IPS-15b (cell line): ENCODE results near the gene FAH.

Experiments used
- H3K27me3 ChIP-seq: one replicate; pipeline ENCODE4 v1.6.1; 2013; ENCODE audit warnings: low read length; ENCODE audit not compliant: control insufficient read depth, insufficient read depth
- H3K36me3 ChIP-seq: one replicate; pipeline ENCODE4 v1.6.1; 2013; ENCODE audit warnings: low read length; ENCODE audit not compliant: control insufficient read depth, insufficient read depth
- H3K4me1 ChIP-seq: one replicate; pipeline ENCODE4 v1.6.1; 2013; ENCODE audit warnings: mild to moderate bottlenecking, low read length; ENCODE audit not compliant: control insufficient read depth, insufficient read depth
- H3K4me3 ChIP-seq: one replicate; pipeline ENCODE4 v1.5.1; 2013; ENCODE audit warnings: low read depth, low read length
- H3K9ac ChIP-seq: one replicate; pipeline ENCODE4 v1.6.1; 2013; ENCODE audit warnings: low read depth, mild to moderate bottlenecking, low read length
- H3K9me3 ChIP-seq: one replicate; pipeline ENCODE4 v1.6.1; 2013; ENCODE audit warnings: mild to moderate bottlenecking, low read length; ENCODE audit not compliant: control insufficient read depth, insufficient read depth

FAH gene

DNA sequence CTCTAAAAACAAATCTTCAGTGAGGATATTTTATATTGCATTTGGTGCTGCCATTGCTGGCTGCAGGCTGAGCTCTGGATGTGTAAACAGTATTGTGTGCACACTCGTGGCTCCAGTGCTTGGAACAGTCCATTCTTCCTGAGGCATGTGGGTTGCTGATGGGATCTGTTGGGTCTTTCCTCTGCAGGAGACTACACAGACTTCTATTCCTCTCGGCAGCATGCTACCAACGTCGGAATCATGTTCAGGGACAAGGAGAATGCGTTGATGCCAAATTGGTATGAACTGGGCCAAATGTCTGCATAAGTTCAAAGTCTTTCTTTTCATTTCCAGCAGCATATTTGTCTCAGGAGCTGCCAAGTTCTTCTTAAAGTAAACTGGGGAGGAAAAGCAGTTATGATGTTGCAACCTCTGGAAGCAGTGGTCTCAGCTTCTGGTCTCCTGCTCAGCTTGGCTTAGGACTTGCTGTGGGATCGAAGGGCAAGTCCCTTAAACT is 9.3 kb downstream of the FAH start:
- no peaks in the 10 kb centered on the region for H3K27me3 ChIP-seq
- H3K36me3 ChIP-seq = peaks cover 14% of the 10 kb centered on the region
- H3K9ac ChIP-seq = no peak overlapping the region
- H3K4me1 ChIP-seq = no peaks in the 10 kb centered on the region
- H3K4me3 ChIP-seq = no peak overlapping the region
- H3K9me3 ChIP-seq = no peaks in the 10 kb centered on the region

- Histone ChIP-seq H3K9me3 (no peaks in the 10 kb centered on the region), H3K4me3 (no peak overlapping the region), H3K27me3 (no peaks in the 10 kb centered on the region), H3K9ac (no peak overlapping the region), H3K36me3 (peaks cover 11% of the 10 kb centered on the region), H3K4me1 (no peaks in the 10 kb centered on the region)
These were observed 10.4 kb downstream of the FAH start for GRCh38 chr15:80163217-80163616.

- no peaks in the 10 kb centered on the region for H3K9me3 ChIP-seq
- H3K27me3 ChIP-seq = no peaks in the 10 kb centered on the region
- no peaks in the 10 kb centered on the region for H3K4me1 ChIP-seq
- H3K9ac ChIP-seq = no peak overlapping the region
- H3K36me3 ChIP-seq = peaks cover 10% of the 10 kb centered on the region
- no peak overlapping the region for H3K4me3 ChIP-seq
These were observed 11.1 kb downstream of the FAH start for GRCh38 chr15:80163897-80164296.

- no peak overlapping the region for H3K9ac ChIP-seq
- H3K27me3 ChIP-seq = no peaks in the 10 kb centered on the region
- no peaks in the 10 kb centered on the region for H3K36me3 ChIP-seq
- H3K4me1 ChIP-seq = no peaks in the 10 kb centered on the region
- H3K9me3 ChIP-seq = no peaks in the 10 kb centered on the region
- no peak overlapping the region for H3K4me3 ChIP-seq
These were observed 15.1 kb downstream of the FAH start for GRCh38 chr15:80167936-80168335.

DNA sequence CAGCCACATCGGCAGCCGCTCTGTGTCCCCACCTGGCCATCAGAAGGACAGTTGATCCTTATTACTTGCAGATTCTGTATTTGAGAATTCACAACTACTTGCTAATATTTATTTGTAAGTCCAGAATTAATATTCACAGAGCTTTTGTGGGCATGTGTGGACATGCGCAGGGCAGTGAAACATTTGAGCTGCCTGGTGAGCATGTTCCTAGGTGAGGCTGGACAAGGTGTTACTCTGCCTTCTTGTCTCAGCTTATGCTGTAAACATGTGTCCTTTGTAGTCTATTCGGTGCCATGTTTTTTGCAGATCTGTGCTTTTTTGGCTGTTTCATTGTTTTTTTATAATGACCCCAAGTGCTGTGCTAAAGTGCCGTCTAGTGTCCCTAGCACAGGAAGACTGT is 15.6 kb downstream of the FAH start:
- H3K9ac ChIP-seq = no peak overlapping the region

GRCh38 chr15:80169768-80170357 is 17.1 kb downstream of the FAH start:
- no peaks in the 10 kb centered on the region for H3K4me1 ChIP-seq
- peaks cover 3% of the 10 kb centered on the region for H3K36me3 ChIP-seq
- no peak overlapping the region for H3K9ac ChIP-seq
- H3K27me3 ChIP-seq = no peaks in the 10 kb centered on the region
- no peaks in the 10 kb centered on the region for H3K9me3 ChIP-seq
- no peak overlapping the region for H3K4me3 ChIP-seq

More for the DNA sequence above, 15.6 kb downstream of the FAH start:
- no peaks in the 10 kb centered on the region for H3K27me3 ChIP-seq
- H3K9me3 ChIP-seq = no peaks in the 10 kb centered on the region
- no peak overlapping the region for H3K4me3 ChIP-seq
- no peaks in the 10 kb centered on the region for H3K36me3 ChIP-seq
- H3K4me1 ChIP-seq = no peaks in the 10 kb centered on the region

- Histone ChIP-seq H3K27me3 (no peaks in the 10 kb centered on the region), H3K9ac (no peak overlapping the region), H3K36me3 (peaks cover 3% of the 10 kb centered on the region), H3K4me1 (no peaks in the 10 kb centered on the region), H3K9me3 (no peaks in the 10 kb centered on the region), H3K4me3 (no peak overlapping the region)
These were observed 17.8 kb downstream of the FAH start for GRCh38 chr15:80170596-80170995.

GRCh38 chr15:80171787-80172186 is 19.0 kb downstream of the FAH start:
- H3K9me3 ChIP-seq = no peaks in the 10 kb centered on the region
- H3K4me3 ChIP-seq = no peak overlapping the region
- no peak overlapping the region for H3K9ac ChIP-seq
- no peaks in the 10 kb centered on the region for H3K27me3 ChIP-seq
- H3K4me1 ChIP-seq = no peaks in the 10 kb centered on the region
- H3K36me3 ChIP-seq = peaks cover 3% of the 10 kb centered on the region

DNA sequence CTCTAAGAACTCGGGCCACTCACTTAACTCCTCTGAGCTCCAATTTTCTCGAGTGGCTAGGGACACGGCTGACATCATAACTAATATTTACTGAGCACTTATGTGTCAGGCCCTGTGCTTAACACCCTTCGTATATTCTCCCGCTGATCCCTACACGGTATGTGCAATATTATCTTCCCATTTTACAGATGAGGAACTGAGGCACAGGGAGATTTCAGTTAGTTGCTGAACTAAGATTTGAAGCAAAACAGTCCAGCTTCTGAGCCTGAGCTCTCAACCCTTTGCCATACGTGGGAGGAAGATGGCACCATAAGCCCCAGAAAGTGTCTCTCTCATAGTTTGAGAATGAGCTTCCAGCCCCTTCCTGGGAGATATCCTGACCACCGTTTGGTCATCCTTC is 19.6 kb downstream of the FAH start:
- no peaks in the 10 kb centered on the region for H3K4me1 ChIP-seq
- H3K4me3 ChIP-seq = no peak overlapping the region
- no peaks in the 10 kb centered on the region for H3K27me3 ChIP-seq
- H3K9ac ChIP-seq = no peak overlapping the region
- no peaks in the 10 kb centered on the region for H3K9me3 ChIP-seq
- H3K36me3 ChIP-seq = peaks cover 4% of the 10 kb centered on the region

DNA sequence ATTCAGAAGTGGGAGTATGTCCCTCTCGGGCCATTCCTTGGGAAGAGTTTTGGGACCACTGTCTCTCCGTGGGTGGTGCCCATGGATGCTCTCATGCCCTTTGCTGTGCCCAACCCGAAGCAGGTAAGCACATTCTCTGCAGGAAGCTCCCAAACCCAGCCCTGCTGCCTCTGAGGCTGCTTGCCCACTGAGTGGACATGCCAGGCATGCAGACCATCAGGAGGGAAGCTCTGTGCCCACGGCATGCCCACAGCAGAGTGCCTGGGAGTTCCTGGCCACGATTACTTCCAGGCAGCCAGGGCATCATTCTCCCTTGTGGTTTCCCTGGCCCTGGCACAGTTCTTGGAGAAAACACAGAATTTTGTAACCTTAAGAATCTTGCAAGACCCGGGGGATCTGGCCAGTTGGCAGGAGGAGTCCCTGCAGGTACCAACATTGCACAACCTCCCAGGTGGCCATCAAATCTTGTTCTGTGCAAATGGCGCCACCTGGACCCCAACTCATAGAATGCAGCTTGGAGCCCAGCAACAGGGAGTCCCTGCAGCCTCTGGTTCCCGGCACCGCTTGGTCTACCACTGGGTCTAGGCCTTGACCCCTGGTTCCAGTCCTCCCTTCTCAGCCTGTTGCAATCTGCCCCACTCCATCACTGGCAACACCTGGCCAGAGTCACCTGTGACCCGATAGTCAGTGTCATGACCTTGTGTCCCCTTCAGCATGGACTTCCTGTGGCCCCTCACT is 20.4 kb downstream of the FAH start:
- no peak overlapping the region for H3K4me3 ChIP-seq
- H3K4me1 ChIP-seq = no peaks in the 10 kb centered on the region
- no peak overlapping the region for H3K9ac ChIP-seq
- H3K27me3 ChIP-seq = no peaks in the 10 kb centered on the region
- H3K9me3 ChIP-seq = no peaks in the 10 kb centered on the region
- peaks cover 9% of the 10 kb centered on the region for H3K36me3 ChIP-seq

DNA sequence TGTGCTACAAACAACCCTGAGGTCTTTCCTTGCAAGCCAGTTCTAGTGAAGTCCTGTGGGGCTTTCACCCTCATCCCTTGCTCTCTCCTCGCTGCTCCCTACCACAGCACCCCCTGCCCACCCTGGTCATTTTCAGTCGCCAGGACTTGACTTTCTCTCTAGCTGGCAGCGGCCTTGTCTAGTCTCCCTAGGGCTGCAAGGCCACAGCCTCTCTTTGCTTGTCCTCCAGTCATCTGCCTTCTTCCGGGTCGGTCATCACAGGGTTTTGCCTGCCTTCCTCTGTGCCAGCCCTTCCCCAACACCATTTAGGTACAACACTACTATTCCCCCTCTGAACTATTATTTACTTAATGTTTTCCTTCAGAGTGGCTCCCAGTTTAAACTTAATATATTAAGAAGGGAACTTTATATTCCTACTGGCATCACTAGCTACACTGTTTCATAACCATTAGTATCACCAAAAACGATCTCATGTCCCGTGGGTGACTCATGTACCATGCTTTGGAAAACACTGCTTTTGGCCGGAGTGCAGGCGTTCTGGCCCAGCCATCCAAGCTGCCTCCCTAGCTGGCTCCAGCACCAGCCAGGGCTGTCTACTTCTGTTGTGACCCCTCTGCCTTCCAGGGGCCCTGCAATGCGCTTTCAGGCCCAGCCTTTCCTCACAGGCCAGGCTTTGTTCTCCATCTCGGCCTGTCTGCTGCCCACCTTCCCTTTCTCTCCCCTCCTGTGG is 21.4 kb downstream of the FAH start:
- Histone ChIP-seq H3K4me1 (no peaks in the 10 kb centered on the region), H3K27me3 (no peaks in the 10 kb centered on the region), H3K9ac (no peak overlapping the region), H3K36me3 (peaks cover 11% of the 10 kb centered on the region), H3K4me3 (no peak overlapping the region), H3K9me3 (no peaks in the 10 kb centered on the region)

DNA sequence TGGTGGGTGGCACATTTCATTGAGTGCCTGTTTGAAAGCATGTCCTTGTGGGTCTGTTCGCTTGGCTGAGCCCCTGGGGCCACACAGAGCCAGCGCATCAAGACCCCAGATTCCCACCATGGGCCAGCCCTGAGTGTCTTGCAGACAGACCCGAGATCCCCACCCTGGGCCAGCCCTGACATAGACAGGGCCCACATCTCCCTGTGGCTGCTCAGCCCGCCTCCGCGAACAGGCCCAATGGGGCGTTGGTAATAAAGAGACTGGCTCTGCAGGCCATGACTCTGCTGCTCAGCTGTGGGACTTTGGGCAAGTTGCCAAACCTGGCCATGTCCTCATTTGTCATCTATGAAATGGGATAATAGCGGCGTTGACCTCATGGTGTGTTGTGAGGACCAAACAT is 22.6 kb downstream of the FAH start:
- Histone ChIP-seq H3K4me3 (no peak overlapping the region), H3K9ac (no peak overlapping the region), H3K36me3 (peaks cover 15% of the 10 kb centered on the region), H3K9me3 (no peaks in the 10 kb centered on the region), H3K4me1 (no peaks in the 10 kb centered on the region), H3K27me3 (no peaks in the 10 kb centered on the region)
